Keratinocyte (primary cell): ENCODE measurements around the gene SHKBP1. TPM values are rescaled to one million over a fixed set of nuclear protein-coding genes. Genes with fewer than 3 reads are reported as not detected.

Experiments used
- DNase-seq: peaks from one replicate; pipeline ENCODE4 v3.0.0-alpha.2; 2011; ENCODE audit warnings: low read depth, missing footprints, low spot score
- FAIRE-seq: peaks from 2 replicates; lab custom pipeline; 2011; peaks lifted over from hg19 to GRCh38; lab: Jason Lieb, UNC
- H2AFZ ChIP-seq: 2 replicates; pipeline ENCODE4 v1.6.0; 2012; ENCODE audit warnings: low read length, control low read depth, inconsistent platforms; ENCODE audit not compliant: control insufficient read depth
- H3K27ac ChIP-seq: 2 replicates; pipeline ENCODE4 v1.5.1; 2011; ENCODE audit warnings: low read length; ENCODE audit not compliant: control insufficient read depth, insufficient read depth
- H3K27me3 ChIP-seq: 3 replicates; pipeline ENCODE4 v1.6.0; 2011; ENCODE audit warnings: low read length; ENCODE audit not compliant: control insufficient read depth, insufficient read depth; ENCODE audit errors: extremely low read depth
- H3K36me3 ChIP-seq, 2 experiments: 2 replicates in 1 of 2; 3 replicates in 1 of 2; pipeline ENCODE4 v1.5.1; 2011; ENCODE audit warnings: low read length in 2 of 2, mild to moderate bottlenecking in 1 of 2; ENCODE audit not compliant: control insufficient read depth in 2 of 2, insufficient read depth in 2 of 2; ENCODE audit errors: extremely low read depth in 1 of 2
- H3K4me1 ChIP-seq: 3 replicates; pipeline ENCODE4 v1.5.1; 2011; ENCODE audit warnings: low read length; ENCODE audit not compliant: control insufficient read depth, insufficient read depth; ENCODE audit errors: extremely low read depth
- H3K4me2 ChIP-seq: 3 replicates; pipeline ENCODE4 v1.6.0; 2011; ENCODE audit warnings: low read depth, low read length; ENCODE audit not compliant: control insufficient read depth, insufficient read depth; ENCODE audit errors: extremely low read depth
- H3K4me3 ChIP-seq, 3 experiments: fragments of 200-600 bp in 1 of 3; sonication (generic) in 1 of 3; 2 replicates in 2 of 3; 3 replicates in 1 of 3; pipeline ENCODE4 v1.5.1; 2011 to 2016; ENCODE audit warnings: low read length in 3 of 3, mild to moderate bottlenecking in 3 of 3, control low read depth in 2 of 3, inconsistent platforms in 1 of 3, low read depth in 1 of 3, mixed read lengths in 1 of 3, mixed run types in 1 of 3, moderate library complexity in 1 of 3; ENCODE audit not compliant: control insufficient read depth in 2 of 3, insufficient read depth in 2 of 3; ENCODE audit errors: extremely low read depth in 1 of 3
- H3K79me2 ChIP-seq: 2 replicates; pipeline ENCODE4 v1.6.0; 2012; ENCODE audit warnings: low read length; ENCODE audit not compliant: control insufficient read depth, insufficient read depth
- H3K9ac ChIP-seq: 3 replicates; pipeline ENCODE4 v1.6.0; 2011; ENCODE audit warnings: low read length; ENCODE audit not compliant: control insufficient read depth, insufficient read depth; ENCODE audit errors: extremely low read depth
- H3K9me1 ChIP-seq: 3 replicates; pipeline ENCODE4 v1.6.0; 2011; ENCODE audit warnings: low read length; ENCODE audit not compliant: control insufficient read depth, insufficient read depth; ENCODE audit errors: extremely low read depth
- H3K9me3 ChIP-seq: 2 replicates; pipeline ENCODE4 v1.5.1; 2012; ENCODE audit warnings: low read depth, low read length; ENCODE audit not compliant: control insufficient read depth
- H4K20me1 ChIP-seq: 3 replicates; pipeline ENCODE4 v1.6.0; 2011; ENCODE audit warnings: low read length; ENCODE audit not compliant: control insufficient read depth, insufficient read depth; ENCODE audit errors: extremely low read depth
- EZH2 ChIP-seq: IDR thresholded peaks from one replicate; pipeline ENCODE4 v1.6.1; 2012; ENCODE audit warnings: inconsistent platforms, mild to moderate bottlenecking, low read length, moderate library complexity
- dilution Hi-C: fragments of 300-500 bp; cut with MboI; formaldehyde crosslinking; loops from one replicate; pipeline ENCODE4 v1.7.0; 2020; ENCODE audit warnings: low sequenced_read_pairs; ENCODE audit not compliant: extremely low pct_ligation_motif_present
- polyA plus RNA-seq, 5 experiments: library from polyadenylated mRNA; depleted of rRNA in 3 of 5; stranded (reverse) in 3 of 5; stranded (forward) in 1 of 5; unstranded in 1 of 5; fragments of >200 nt; gene quantifications; 1 replicate in 1 of 5; 2 replicates in 3 of 5; 3 replicates in 1 of 5; pipeline versions ENCODE4 v1.2.1 to v1.2.3, GENCODE V29; 2011 to 2012; ENCODE audit warnings: missing spikeins in 2 of 5, low read depth in 1 of 5, low replicate concordance in 1 of 5
- TF ChIP-seq, protein P1 (sequence below), 3 experiments: IDR thresholded peaks in 1 of 3; conservative IDR thresholded peaks in 1 of 3; optimal IDR thresholded peaks in 1 of 3; 2 replicates in 2 of 3; 3 replicates in 1 of 3; pipeline versions ENCODE3 to v1.5.1; 2011; ENCODE audit warnings: low read length in 3 of 3, mild to moderate bottlenecking in 3 of 3, moderate library complexity in 2 of 3, control low read depth in 1 of 3, inconsistent platforms in 1 of 3; ENCODE audit not compliant: insufficient read depth in 2 of 3; ENCODE audit errors: extremely low read depth in 1 of 3

Gene SHKBP1
- polyA plus RNA-seq, 1 donor (not counting 4 experiments of a cell fraction or from before 2014, with no cell fraction given): 20.2 TPM

DNA sequence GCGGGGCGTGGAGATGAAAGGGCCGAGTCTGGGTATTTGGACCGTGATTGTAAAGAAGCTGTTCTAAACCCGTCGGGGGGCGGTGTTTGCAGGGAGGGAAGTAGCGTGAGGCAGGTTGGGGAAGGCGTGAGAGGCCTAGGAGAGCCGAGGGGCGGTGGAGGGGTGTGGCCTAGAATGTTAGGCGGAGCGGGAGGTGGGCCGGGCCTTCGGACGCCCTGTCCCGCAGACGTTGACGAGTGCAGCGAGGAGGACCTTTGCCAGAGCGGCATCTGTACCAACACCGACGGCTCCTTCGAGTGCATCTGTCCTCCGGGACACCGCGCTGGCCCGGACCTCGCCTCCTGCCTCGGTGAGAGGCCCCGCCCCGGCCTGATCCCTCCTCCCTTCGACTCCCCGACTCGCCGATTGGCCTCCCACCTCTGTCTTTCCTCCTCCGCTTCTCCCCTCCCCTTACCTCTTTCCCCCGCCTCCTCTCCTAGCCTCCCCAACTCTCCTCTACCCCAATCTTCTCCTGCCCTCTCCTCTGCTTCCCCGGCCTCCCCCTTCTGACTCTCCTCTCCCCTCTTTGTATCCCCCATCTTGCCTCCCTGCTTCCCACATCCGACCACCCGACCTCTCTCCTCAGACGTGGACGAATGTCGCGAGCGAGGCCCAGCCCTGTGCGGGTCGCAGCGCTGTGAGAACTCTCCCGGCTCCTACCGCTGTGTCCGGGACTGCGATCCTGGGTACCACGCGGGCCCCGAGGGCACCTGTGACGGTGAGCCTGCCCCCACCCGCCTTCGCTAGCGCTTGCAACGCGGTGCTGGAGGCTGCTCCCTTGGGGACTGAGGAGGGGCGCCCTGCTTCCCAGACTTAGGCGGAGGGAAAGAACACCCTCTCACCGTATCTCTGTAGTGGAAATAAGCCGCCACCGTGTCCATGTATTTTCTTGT lies 37.3 kb downstream of the SHKBP1 start:
- H3K9me3 ChIP-seq: no peaks in the 10 kb centered on the region
- peak overlapping the region; percentile 91 for H3K27ac ChIP-seq
- H3K4me1 ChIP-seq: peaks cover 40% of the 10 kb centered on the region
- H3K4me2 ChIP-seq: peak overlapping the region; percentile 92
- TF ChIP-seq EZH2: no peak
- TF ChIP-seq, protein P1, sequence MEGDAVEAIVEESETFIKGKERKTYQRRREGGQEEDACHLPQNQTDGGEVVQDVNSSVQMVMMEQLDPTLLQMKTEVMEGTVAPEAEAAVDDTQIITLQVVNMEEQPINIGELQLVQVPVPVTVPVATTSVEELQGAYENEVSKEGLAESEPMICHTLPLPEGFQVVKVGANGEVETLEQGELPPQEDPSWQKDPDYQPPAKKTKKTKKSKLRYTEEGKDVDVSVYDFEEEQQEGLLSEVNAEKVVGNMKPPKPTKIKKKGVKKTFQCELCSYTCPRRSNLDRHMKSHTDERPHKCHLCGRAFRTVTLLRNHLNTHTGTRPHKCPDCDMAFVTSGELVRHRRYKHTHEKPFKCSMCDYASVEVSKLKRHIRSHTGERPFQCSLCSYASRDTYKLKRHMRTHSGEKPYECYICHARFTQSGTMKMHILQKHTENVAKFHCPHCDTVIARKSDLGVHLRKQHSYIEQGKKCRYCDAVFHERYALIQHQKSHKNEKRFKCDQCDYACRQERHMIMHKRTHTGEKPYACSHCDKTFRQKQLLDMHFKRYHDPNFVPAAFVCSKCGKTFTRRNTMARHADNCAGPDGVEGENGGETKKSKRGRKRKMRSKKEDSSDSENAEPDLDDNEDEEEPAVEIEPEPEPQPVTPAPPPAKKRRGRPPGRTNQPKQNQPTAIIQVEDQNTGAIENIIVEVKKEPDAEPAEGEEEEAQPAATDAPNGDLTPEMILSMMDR (optimal IDR thresholded peaks at IDR 0.05 in 1 of 3, IDR thresholded peaks at IDR 0.05 in 1 of 3, conservative IDR thresholded peaks at IDR 0.05 in 1 of 3; ENCODE audit: extremely low read depth in 1 of 3, insufficient read depth in 2 of 3, low read length in 3 of 3): no peak
- H3K36me3 ChIP-seq: peaks cover 5 to 8% of the 10 kb centered on the region in 2 experiments
- no peaks in the 10 kb centered on the region for H3K9me1 ChIP-seq
- H3K27me3 ChIP-seq: no peaks in the 10 kb centered on the region
- dilution Hi-C loops: no loop called here
- H3K79me2 ChIP-seq: peaks cover 17% of the 10 kb centered on the region
- H4K20me1 ChIP-seq: no peaks in the 10 kb centered on the region
- no peak for DNase-seq
- peak overlapping the region; percentile 82 for H2AFZ ChIP-seq
- peak overlapping the region; percentile 58 to 90 (median 83) for H3K4me3 ChIP-seq
- peak; percentile 63 for FAIRE-seq
- H3K9ac ChIP-seq: peak overlapping the region; percentile 84

DNA sequence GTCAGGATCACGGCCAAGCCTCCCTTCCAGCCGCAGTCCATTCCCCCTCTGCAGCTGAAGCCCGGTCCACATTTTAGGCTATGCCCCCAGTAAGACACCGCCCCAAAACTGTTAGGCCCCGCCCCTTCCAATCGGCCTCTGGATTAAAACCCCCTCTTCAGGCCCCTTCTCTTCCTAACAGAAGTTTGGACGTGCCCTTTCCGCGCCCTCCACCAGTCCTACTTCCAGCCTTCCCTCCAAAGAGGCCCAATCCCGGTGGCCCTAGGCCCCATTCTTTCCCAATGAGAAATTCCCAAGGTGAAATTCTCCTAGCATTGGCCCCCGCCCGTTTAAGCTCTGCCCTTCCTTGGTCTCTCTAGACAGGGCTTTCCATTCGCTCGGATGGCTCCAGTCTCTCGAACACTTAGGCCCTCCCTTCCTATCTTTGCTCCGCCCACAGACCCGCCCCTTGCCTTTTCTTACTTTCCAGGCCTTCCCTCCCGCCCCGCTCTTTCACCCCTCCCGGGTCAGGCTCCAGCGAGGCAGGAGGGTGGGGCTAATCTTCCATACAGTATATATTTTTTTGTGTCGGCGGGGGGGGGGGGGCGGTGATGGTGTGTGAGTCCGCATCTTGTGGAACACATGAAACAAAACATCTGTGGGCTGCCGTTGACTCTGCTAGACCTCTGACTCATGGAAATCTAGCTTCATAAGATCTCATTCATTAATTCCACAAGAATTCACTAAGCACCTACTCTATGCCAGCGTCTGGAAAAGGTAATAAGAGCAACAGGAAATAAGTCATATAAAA lies 38.1 kb downstream of the SHKBP1 start:
- H3K27me3 ChIP-seq: no peaks in the 10 kb centered on the region
- no peaks in the 10 kb centered on the region for H3K9me3 ChIP-seq
- H4K20me1 ChIP-seq: no peaks in the 10 kb centered on the region
- H2AFZ ChIP-seq: peak overlapping the region; percentile 40
- peak; percentile 95 for FAIRE-seq
- peaks cover 36% of the 10 kb centered on the region for H3K4me1 ChIP-seq
- no peak for DNase-seq
- H3K4me3 ChIP-seq: peak overlapping the region; percentile 58 to 90 (median 83)
- peaks cover 13 to 16% of the 10 kb centered on the region in 2 experiments for H3K36me3 ChIP-seq
- peaks cover 17% of the 10 kb centered on the region for H3K79me2 ChIP-seq
- H3K9ac ChIP-seq: peak overlapping the region; percentile 84
- H3K27ac ChIP-seq: peak overlapping the region; percentile 91
- peak overlapping the region; percentile 92 for H3K4me2 ChIP-seq
- dilution Hi-C loops: no loop called here
- H3K9me1 ChIP-seq: no peaks in the 10 kb centered on the region
- TF ChIP-seq, protein P1 (optimal IDR thresholded peaks at IDR 0.05 in 1 of 3, IDR thresholded peaks at IDR 0.05 in 1 of 3, conservative IDR thresholded peaks at IDR 0.05 in 1 of 3; ENCODE audit: extremely low read depth in 1 of 3, insufficient read depth in 2 of 3, low read length in 3 of 3): no peak
- no peak for TF ChIP-seq EZH2
